ENCODE data around the gene CIBAR2. TPM values are rescaled to one million over a fixed set of nuclear protein-coding genes. Genes with fewer than 3 reads are reported as not detected.

The CIBAR2 gene
- total RNA-seq, 1 donor from 2014 or later, result not detected

GRCh38 chr16:85129876-85130704, 17.8 kb upstream of the CIBAR2 start:
- H3K4me3 Mint-ChIP-seq, result no peak overlapping the region
- no peak overlapping the region for H3K27ac Mint-ChIP-seq (ENCODE audit: unreplicated experiment)
- TF ChIP-seq CTCF (conservative IDR thresholded peaks at IDR 0.05), result no peak

GRCh38 chr16:85128079-85128837, 16.0 kb upstream of the CIBAR2 start:
- no peaks in the 10 kb centered on the region for H3K36me3 Mint-ChIP-seq (ENCODE audit: low read depth)
- H3K4me1 Mint-ChIP-seq, result peaks cover 42% of the 10 kb centered on the region
- H3K27me3 Mint-ChIP-seq (ENCODE audit: low read depth), result peaks cover 6% of the 10 kb centered on the region
- no peak overlapping the region for H3K4me3 Mint-ChIP-seq
- no peak for TF ChIP-seq CTCF (conservative IDR thresholded peaks at IDR 0.05)
- no peak for DNase-seq (ENCODE audit: low read depth, low spot score)
- H3K27ac Mint-ChIP-seq (ENCODE audit: unreplicated experiment), result no peak overlapping the region
- no peaks in the 10 kb centered on the region for H3K9me3 Mint-ChIP-seq

More at GRCh38 chr16:85129876-85130704, 17.8 kb upstream of the CIBAR2 start:
- H3K27me3 Mint-ChIP-seq (ENCODE audit: low read depth), result peaks cover 6% of the 10 kb centered on the region
- no peak for DNase-seq (ENCODE audit: low read depth, low spot score)
- H3K9me3 Mint-ChIP-seq, result no peaks in the 10 kb centered on the region
- H3K4me1 Mint-ChIP-seq, result peaks cover 38% of the 10 kb centered on the region
- H3K36me3 Mint-ChIP-seq (ENCODE audit: low read depth), result no peaks in the 10 kb centered on the region

- H3K27ac Mint-ChIP-seq (ENCODE audit: unreplicated experiment), result no peak overlapping the region
- H3K4me3 Mint-ChIP-seq, result no peak overlapping the region
- H3K9me3 Mint-ChIP-seq, result no peaks in the 10 kb centered on the region
- no peak for TF ChIP-seq CTCF (conservative IDR thresholded peaks at IDR 0.05)
- no peaks in the 10 kb centered on the region for H3K36me3 Mint-ChIP-seq (ENCODE audit: low read depth)
- peaks cover 6% of the 10 kb centered on the region for H3K27me3 Mint-ChIP-seq (ENCODE audit: low read depth)
- peaks cover 42% of the 10 kb centered on the region for H3K4me1 Mint-ChIP-seq
- no peak for DNase-seq (ENCODE audit: low read depth, low spot score)
Measured at GRCh38 chr16:85127379-85127723, 15.1 kb upstream of the CIBAR2 start.

- no peaks in the 10 kb centered on the region for H3K36me3 Mint-ChIP-seq (ENCODE audit: low read depth)
- no peak overlapping the region for H3K4me3 Mint-ChIP-seq
- no peak for DNase-seq (ENCODE audit: low read depth, low spot score)
- peaks cover 6% of the 10 kb centered on the region for H3K27me3 Mint-ChIP-seq (ENCODE audit: low read depth)
- no peaks in the 10 kb centered on the region for H3K9me3 Mint-ChIP-seq
- TF ChIP-seq CTCF (conservative IDR thresholded peaks at IDR 0.05), result no peak
- no peak overlapping the region for H3K27ac Mint-ChIP-seq (ENCODE audit: unreplicated experiment)
- H3K4me1 Mint-ChIP-seq, result peaks cover 42% of the 10 kb centered on the region
Measured at GRCh38 chr16:85126705-85127378, 14.6 kb upstream of the CIBAR2 start.

GRCh38 chr16:85126394-85126704, 14.1 kb upstream of the CIBAR2 start:
- H3K9me3 Mint-ChIP-seq, result no peaks in the 10 kb centered on the region
- TF ChIP-seq CTCF (conservative IDR thresholded peaks at IDR 0.05), result no peak
- H3K4me1 Mint-ChIP-seq, result peaks cover 42% of the 10 kb centered on the region
- H3K36me3 Mint-ChIP-seq (ENCODE audit: low read depth), result no peaks in the 10 kb centered on the region
- no peak for DNase-seq (ENCODE audit: low read depth, low spot score)
- peaks cover 6% of the 10 kb centered on the region for H3K27me3 Mint-ChIP-seq (ENCODE audit: low read depth)
- no peak overlapping the region for H3K4me3 Mint-ChIP-seq
- H3K27ac Mint-ChIP-seq (ENCODE audit: unreplicated experiment), result no peak overlapping the region
